ENCODE results near the gene PCBD1. TPM values are rescaled to one million over a fixed set of nuclear protein-coding genes. Genes with fewer than 3 reads are reported as not detected.

Gene PCBD1
- total RNA-seq, 2 donors from 2014 or later, result 40.5 to 67.7 TPM

- 85 to 87% methylated on average over 1 of the region's 1 CpG for WGBS, 2 donors
- Histone ChIP-seq H3K36me3 (replicated peaks in 1 of 2; ENCODE audit: insufficient read depth in 1 of 2, low read depth in 2 of 2) (no peaks in the 10 kb centered on the region), H3K4me1 (peaks cover 31% of the 10 kb centered on the region), H3K9me3 (no peaks in the 10 kb centered on the region), H3K4me3 (no peak overlapping the region), H3K27ac (no peak overlapping the region), H3K27me3 (no peaks in the 10 kb centered on the region)
- intact Hi-C loops (cut with DNase I), result no loop called here
- TF ChIP-seq POLR2A (IDR thresholded peaks at IDR 0.05) (no peak), CTCF (IDR thresholded peaks at IDR 0.05) (no peak)
- ATAC-seq (no peak), DNase-seq (no peak)
Measured at GRCh38 chr10:70847659-70848360, 40.6 kb downstream of the PCBD1 start.

- Histone ChIP-seq H3K4me1 (peaks cover 21% of the 10 kb centered on the region), H3K27me3 (no peaks in the 10 kb centered on the region), H3K27ac (no peak overlapping the region), H3K9me3 (no peaks in the 10 kb centered on the region), H3K4me3 (no peak overlapping the region), H3K36me3 (replicated peaks in 1 of 2; ENCODE audit: insufficient read depth in 1 of 2, low read depth in 2 of 2) (no peaks in the 10 kb centered on the region)
- TF ChIP-seq CTCF (IDR thresholded peaks at IDR 0.05), result no peak
- no peak for TF ChIP-seq POLR2A (IDR thresholded peaks at IDR 0.05)
- ATAC-seq, result no peak
- DNase-seq, result no peak
- intact Hi-C loops (cut with DNase I), result no loop called here
- whole genome bisulfite sequencing, 2 donors, result 84 to 90% methylated on average over 2 of the region's 2 CpGs
Measured at GRCh38 chr10:70846795-70847194, 41.6 kb downstream of the PCBD1 start.

GRCh38 chr10:70845816-70846215 lies 42.5 kb downstream of the PCBD1 start:
- Histone ChIP-seq H3K27ac (no peak overlapping the region), H3K9me3 (no peaks in the 10 kb centered on the region), H3K36me3 (replicated peaks in 1 of 2; ENCODE audit: insufficient read depth in 1 of 2, low read depth in 2 of 2) (no peaks in the 10 kb centered on the region), H3K27me3 (no peaks in the 10 kb centered on the region), H3K4me3 (no peak overlapping the region), H3K4me1 (peaks cover 11% of the 10 kb centered on the region)
- ATAC-seq (no peak), DNase-seq (no peak)
- 32 to 63% methylated on average over 1 of the region's 1 CpG for WGBS, 2 donors
- TF ChIP-seq POLR2A (IDR thresholded peaks at IDR 0.05) (no peak), CTCF (IDR thresholded peaks at IDR 0.05) (no peak)
- intact Hi-C loops (cut with DNase I), result no loop called here

GRCh38 chr10:70845256-70845655 lies 43.1 kb downstream of the PCBD1 start:
- H3K27ac ChIP-seq, result no peak overlapping the region
- H3K9me3 ChIP-seq, result no peaks in the 10 kb centered on the region
- intact Hi-C loops (cut with DNase I), result no loop called here
- WGBS, 2 donors, result 71 to 100% methylated on average over 2 of the region's 2 CpGs
- H3K4me1 ChIP-seq, result peaks cover 10% of the 10 kb centered on the region
- ATAC-seq, result no peak
- H3K27me3 ChIP-seq, result no peaks in the 10 kb centered on the region
- no peak for DNase-seq
- H3K4me3 ChIP-seq, result no peak overlapping the region
- H3K36me3 ChIP-seq (replicated peaks in 1 of 2; ENCODE audit: insufficient read depth in 1 of 2, low read depth in 2 of 2), result no peaks in the 10 kb centered on the region
- TF ChIP-seq CTCF (IDR thresholded peaks at IDR 0.05) (no peak), POLR2A (IDR thresholded peaks at IDR 0.05) (no peak)
